ENCODE results near the gene NOL7.

GRCh38 chr6:13581700-13582229 lies 33.4 kb upstream of the NOL7 start:
- TF ChIP-seq, protein P1, sequence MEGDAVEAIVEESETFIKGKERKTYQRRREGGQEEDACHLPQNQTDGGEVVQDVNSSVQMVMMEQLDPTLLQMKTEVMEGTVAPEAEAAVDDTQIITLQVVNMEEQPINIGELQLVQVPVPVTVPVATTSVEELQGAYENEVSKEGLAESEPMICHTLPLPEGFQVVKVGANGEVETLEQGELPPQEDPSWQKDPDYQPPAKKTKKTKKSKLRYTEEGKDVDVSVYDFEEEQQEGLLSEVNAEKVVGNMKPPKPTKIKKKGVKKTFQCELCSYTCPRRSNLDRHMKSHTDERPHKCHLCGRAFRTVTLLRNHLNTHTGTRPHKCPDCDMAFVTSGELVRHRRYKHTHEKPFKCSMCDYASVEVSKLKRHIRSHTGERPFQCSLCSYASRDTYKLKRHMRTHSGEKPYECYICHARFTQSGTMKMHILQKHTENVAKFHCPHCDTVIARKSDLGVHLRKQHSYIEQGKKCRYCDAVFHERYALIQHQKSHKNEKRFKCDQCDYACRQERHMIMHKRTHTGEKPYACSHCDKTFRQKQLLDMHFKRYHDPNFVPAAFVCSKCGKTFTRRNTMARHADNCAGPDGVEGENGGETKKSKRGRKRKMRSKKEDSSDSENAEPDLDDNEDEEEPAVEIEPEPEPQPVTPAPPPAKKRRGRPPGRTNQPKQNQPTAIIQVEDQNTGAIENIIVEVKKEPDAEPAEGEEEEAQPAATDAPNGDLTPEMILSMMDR (IDR thresholded peaks at IDR 0.05; ENCODE audit: low read depth, low read length), result no peak
- TF ChIP-seq EZH2phosphoT487 (IDR thresholded peaks at IDR 0.05; ENCODE audit: low read depth), result no peak

Data from OCI-LY3 (cell line).